HepG2 (cell line): ENCODE results near the gene PDIK1L. TPM values are rescaled to one million over a fixed set of nuclear protein-coding genes. Genes with fewer than 3 reads are reported as not detected.

Experiments
- FOXK1 ChIP-seq: sonication (generic); formaldehyde crosslinking; IDR thresholded peaks from 2 replicates; pipeline ENCODE4 v1.4.0; 2020; ENCODE audit warnings: low read depth, missing genetic modification reagents, borderline replicate concordance
- KDM4B ChIP-seq: sonication (generic); formaldehyde crosslinking; IDR thresholded peaks from 2 replicates; pipeline ENCODE4 v1.4.0; 2020; ENCODE audit warnings: missing genetic modification reagents
- KLF11 ChIP-seq: IDR thresholded peaks from 2 replicates; pipeline ENCODE4 v1.6.1; 2016; ENCODE audit warnings: missing compliant biosample characterization
- MTF1 ChIP-seq: sonication (generic); formaldehyde crosslinking; IDR thresholded peaks from 2 replicates; pipeline ENCODE4 v1.5.0; 2020; ENCODE audit warnings: missing genetic modification reagents
- MXI1 ChIP-seq: IDR thresholded peaks from 3 replicates; pipeline ENCODE4 v1.6.1; 2012; ENCODE audit warnings: low read depth, low read length, inconsistent platforms, borderline replicate concordance
- ONECUT2 ChIP-seq: sonication (generic); formaldehyde crosslinking; IDR thresholded peaks from 2 replicates; pipeline ENCODE4 v1.4.0; 2020; ENCODE audit warnings: missing genetic modification reagents
- SIX1 ChIP-seq: sonication (generic); formaldehyde crosslinking; IDR thresholded peaks from 2 replicates; pipeline ENCODE4 v1.4.0; 2020; ENCODE audit warnings: missing genetic modification reagents, borderline replicate concordance
- SPEN ChIP-seq: sonication (generic); formaldehyde crosslinking; IDR thresholded peaks from 2 replicates; pipeline ENCODE4 v1.5.1; 2020; ENCODE audit warnings: low read depth, mild to moderate bottlenecking, missing genetic modification reagents
- TBP ChIP-seq: sonication (generic); formaldehyde crosslinking; IDR thresholded peaks from 2 replicates; pipeline ENCODE4 v1.5.0; 2020; ENCODE audit warnings: missing genetic modification reagents
- TP53 ChIP-seq: sonication (generic); formaldehyde crosslinking; conservative IDR thresholded peaks from 2 replicates; pipeline ENCODE4 v1.4.0; 2020; ENCODE audit warnings: missing genetic modification reagents
- YY1 ChIP-seq: IDR thresholded peaks from 2 replicates; pipeline ENCODE4 v1.6.1; 2011; ENCODE audit warnings: low read length, low read depth, moderate library complexity, mild to moderate bottlenecking; ENCODE audit not compliant: insufficient read depth, insufficient replicate concordance
- ZNF20 ChIP-seq: sonication (generic); formaldehyde crosslinking; IDR thresholded peaks from 2 replicates; pipeline ENCODE4 v1.4.0; 2020; ENCODE audit warnings: mild to moderate bottlenecking, moderate library complexity, missing genetic modification reagents
- ZNF343 ChIP-seq: sonication (generic); formaldehyde crosslinking; IDR thresholded peaks from 2 replicates; pipeline ENCODE4 v1.4.0; 2020; ENCODE audit warnings: mild to moderate bottlenecking, missing genetic modification reagents
- ZNF775 ChIP-seq: sonication (generic); formaldehyde crosslinking; IDR thresholded peaks from 2 replicates; pipeline ENCODE4 v1.4.0; 2020; ENCODE audit warnings: missing genetic modification reagents, mild to moderate bottlenecking, moderate library complexity, borderline replicate concordance
- polyA plus RNA-seq, 8 experiments: library from polyadenylated mRNA; depleted of rRNA in 3 of 8; stranded (reverse) in 7 of 8; unstranded in 1 of 8; fragments of >200 nt; fragmentation: Illumina TruSeq in 4 of 8; extraction: Trizol in 4 of 8; gene quantifications; 2 replicates each; pipeline versions ENCODE4 v1.2.1 to v1.2.3, GENCODE V29; 2011 to 2016; ENCODE audit warnings: low read depth in 4 of 8, missing spikeins in 1 of 8, mixed read lengths in 1 of 8; ENCODE audit not compliant: insufficient read depth in 1 of 8
- total RNA-seq, 5 experiments: library from RNA; depleted of rRNA; stranded (reverse); fragments of >200 nt; fragmentation: Illumina TruSeq; extraction: Trizol; gene quantifications; 2 replicates each; pipeline ENCODE4 v1.2.3, GENCODE V29; 2016; ENCODE audit warnings: low read depth in 1 of 5
- TF ChIP-seq, protein P1 (sequence below): sonication (generic); formaldehyde crosslinking; IDR thresholded peaks from 2 replicates; pipeline ENCODE4 v1.4.0; 2020; ENCODE audit warnings: mild to moderate bottlenecking, missing genetic modification reagents
- TF ChIP-seq, protein P2 (sequence below): sonication (generic); formaldehyde crosslinking; IDR thresholded peaks from 2 replicates; pipeline ENCODE4 v1.4.0; 2020; ENCODE audit warnings: mild to moderate bottlenecking, missing genetic modification reagents
- TF ChIP-seq, protein P3 (sequence below): sonication (generic); formaldehyde crosslinking; IDR thresholded peaks from 2 replicates; pipeline ENCODE4 v1.8.1; 2023; ENCODE audit warnings: missing genetic modification reagents, mild to moderate bottlenecking, borderline replicate concordance
- TF ChIP-seq, protein P4 (sequence below): sonication (generic); formaldehyde crosslinking; IDR thresholded peaks from 2 replicates; pipeline ENCODE4 v1.8.0; 2022; ENCODE audit warnings: mild to moderate bottlenecking, missing genetic modification reagents; ENCODE audit not compliant: insufficient replicate concordance
- TF ChIP-seq, protein P5 (sequence below): sonication (generic); formaldehyde crosslinking; IDR thresholded peaks from 2 replicates; pipeline ENCODE4 v1.4.0; 2020; ENCODE audit warnings: missing genetic modification reagents

The PDIK1L gene
- total and polyA plus RNA-seq, 2 of the 13 experiments (the other 11 are each of a cell fraction or from before 2014, with no cell fraction given), result 1.9 to 4.6 TPM

DNA sequence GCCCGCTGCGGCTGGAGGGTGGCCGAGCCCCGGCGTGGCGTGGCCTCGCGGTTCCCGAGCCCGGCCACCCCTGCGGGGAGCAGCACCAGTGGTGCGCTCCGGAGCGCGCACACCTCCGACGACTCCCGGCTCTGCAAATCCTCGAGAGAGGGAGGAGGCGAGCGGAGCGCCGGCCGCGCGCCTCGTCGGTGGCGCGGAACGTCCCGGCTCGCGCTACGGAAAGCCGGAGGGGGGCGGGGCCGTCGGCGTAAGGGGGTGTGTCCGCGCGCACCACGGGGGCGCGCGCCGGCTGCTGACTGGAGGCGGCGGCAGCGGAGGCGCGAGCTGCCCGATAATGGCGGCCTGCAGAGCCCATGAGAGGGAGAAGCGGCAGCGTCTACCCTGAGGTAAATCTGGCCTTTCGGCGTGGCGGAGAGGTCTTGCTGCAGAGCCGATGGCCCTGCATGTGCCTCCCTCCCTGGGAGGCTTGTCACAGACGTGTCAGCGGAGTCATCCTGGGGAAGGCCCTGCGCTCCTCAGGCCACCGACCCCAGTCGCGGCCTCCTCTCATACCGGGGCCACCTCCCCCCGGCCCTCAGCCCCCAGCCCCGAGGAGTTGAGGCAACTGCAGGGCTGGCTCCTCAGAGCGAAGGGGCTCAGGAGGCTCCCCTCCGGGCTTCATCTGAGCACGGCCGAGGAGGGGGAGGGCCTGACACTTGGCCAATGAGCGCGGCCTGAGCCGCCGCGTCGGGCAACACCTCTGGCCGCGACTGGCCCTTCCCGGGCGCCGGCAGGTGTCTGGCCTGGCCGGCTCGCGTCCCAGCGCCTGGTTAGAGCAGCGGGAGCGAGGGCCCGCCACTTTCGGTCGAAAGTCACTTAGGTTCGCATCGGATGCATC, at the start of gene PDIK1L (continued):
- TF ChIP-seq SPEN (CRISPR knock-in tag) (peak; percentile 65; the same call in 1 of the 2 replicates), ONECUT2 (CRISPR knock-in tag) (no peak), TBP (CRISPR knock-in tag) (no peak), SIX1 (CRISPR knock-in tag) (no peak), MXI1 (peak; percentile 88; the same call in 2 of the 3 replicates), MTF1 (no peak), ZNF775 (no peak), ZNF20 (CRISPR knock-in tag) (no peak), KLF11 (CRISPR knock-in tag) (peak; percentile 25; the same call in 1 of the 2 replicates), ZNF343 (no peak), KDM4B (CRISPR knock-in tag) (no peak; the same call in 1 of the 2 replicates), FOXK1 (no peak), TP53 (CRISPR knock-in tag) (no peak), YY1 (peak; percentile 94)
- TF ChIP-seq, protein P1, sequence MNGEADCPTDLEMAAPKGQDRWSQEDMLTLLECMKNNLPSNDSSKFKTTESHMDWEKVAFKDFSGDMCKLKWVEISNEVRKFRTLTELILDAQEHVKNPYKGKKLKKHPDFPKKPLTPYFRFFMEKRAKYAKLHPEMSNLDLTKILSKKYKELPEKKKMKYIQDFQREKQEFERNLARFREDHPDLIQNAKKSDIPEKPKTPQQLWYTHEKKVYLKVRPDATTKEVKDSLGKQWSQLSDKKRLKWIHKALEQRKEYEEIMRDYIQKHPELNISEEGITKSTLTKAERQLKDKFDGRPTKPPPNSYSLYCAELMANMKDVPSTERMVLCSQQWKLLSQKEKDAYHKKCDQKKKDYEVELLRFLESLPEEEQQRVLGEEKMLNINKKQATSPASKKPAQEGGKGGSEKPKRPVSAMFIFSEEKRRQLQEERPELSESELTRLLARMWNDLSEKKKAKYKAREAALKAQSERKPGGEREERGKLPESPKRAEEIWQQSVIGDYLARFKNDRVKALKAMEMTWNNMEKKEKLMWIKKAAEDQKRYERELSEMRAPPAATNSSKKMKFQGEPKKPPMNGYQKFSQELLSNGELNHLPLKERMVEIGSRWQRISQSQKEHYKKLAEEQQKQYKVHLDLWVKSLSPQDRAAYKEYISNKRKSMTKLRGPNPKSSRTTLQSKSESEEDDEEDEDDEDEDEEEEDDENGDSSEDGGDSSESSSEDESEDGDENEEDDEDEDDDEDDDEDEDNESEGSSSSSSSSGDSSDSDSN (CRISPR knock-in tag), result peak; percentile 64
- TF ChIP-seq, protein P2, sequence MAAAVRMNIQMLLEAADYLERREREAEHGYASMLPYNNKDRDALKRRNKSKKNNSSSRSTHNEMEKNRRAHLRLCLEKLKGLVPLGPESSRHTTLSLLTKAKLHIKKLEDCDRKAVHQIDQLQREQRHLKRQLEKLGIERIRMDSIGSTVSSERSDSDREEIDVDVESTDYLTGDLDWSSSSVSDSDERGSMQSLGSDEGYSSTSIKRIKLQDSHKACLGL (CRISPR knock-in tag), result peak; percentile 64; the same call in 1 of the 2 replicates
- TF ChIP-seq, protein P3, sequence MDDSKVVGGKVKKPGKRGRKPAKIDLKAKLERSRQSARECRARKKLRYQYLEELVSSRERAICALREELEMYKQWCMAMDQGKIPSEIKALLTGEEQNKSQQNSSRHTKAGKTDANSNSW, result 0 out of 2 replicates have a peak, but pooled peaks have one; percentile 36
- TF ChIP-seq, protein P4, sequence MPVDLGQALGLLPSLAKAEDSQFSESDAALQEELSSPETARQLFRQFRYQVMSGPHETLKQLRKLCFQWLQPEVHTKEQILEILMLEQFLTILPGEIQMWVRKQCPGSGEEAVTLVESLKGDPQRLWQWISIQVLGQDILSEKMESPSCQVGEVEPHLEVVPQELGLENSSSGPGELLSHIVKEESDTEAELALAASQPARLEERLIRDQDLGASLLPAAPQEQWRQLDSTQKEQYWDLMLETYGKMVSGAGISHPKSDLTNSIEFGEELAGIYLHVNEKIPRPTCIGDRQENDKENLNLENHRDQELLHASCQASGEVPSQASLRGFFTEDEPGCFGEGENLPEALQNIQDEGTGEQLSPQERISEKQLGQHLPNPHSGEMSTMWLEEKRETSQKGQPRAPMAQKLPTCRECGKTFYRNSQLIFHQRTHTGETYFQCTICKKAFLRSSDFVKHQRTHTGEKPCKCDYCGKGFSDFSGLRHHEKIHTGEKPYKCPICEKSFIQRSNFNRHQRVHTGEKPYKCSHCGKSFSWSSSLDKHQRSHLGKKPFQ (CRISPR knock-in tag), result no peak
- TF ChIP-seq, protein P5, sequence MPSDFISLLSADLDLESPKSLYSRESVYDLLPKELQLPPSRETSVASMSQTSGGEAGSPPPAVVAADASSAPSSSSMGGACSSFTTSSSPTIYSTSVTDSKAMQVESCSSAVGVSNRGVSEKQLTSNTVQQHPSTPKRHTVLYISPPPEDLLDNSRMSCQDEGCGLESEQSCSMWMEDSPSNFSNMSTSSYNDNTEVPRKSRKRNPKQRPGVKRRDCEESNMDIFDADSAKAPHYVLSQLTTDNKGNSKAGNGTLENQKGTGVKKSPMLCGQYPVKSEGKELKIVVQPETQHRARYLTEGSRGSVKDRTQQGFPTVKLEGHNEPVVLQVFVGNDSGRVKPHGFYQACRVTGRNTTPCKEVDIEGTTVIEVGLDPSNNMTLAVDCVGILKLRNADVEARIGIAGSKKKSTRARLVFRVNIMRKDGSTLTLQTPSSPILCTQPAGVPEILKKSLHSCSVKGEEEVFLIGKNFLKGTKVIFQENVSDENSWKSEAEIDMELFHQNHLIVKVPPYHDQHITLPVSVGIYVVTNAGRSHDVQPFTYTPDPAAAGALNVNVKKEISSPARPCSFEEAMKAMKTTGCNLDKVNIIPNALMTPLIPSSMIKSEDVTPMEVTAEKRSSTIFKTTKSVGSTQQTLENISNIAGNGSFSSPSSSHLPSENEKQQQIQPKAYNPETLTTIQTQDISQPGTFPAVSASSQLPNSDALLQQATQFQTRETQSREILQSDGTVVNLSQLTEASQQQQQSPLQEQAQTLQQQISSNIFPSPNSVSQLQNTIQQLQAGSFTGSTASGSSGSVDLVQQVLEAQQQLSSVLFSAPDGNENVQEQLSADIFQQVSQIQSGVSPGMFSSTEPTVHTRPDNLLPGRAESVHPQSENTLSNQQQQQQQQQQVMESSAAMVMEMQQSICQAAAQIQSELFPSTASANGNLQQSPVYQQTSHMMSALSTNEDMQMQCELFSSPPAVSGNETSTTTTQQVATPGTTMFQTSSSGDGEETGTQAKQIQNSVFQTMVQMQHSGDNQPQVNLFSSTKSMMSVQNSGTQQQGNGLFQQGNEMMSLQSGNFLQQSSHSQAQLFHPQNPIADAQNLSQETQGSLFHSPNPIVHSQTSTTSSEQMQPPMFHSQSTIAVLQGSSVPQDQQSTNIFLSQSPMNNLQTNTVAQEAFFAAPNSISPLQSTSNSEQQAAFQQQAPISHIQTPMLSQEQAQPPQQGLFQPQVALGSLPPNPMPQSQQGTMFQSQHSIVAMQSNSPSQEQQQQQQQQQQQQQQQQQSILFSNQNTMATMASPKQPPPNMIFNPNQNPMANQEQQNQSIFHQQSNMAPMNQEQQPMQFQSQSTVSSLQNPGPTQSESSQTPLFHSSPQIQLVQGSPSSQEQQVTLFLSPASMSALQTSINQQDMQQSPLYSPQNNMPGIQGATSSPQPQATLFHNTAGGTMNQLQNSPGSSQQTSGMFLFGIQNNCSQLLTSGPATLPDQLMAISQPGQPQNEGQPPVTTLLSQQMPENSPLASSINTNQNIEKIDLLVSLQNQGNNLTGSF (CRISPR knock-in tag), result no peak
